ENCODE results near the gene SECISBP2L.
"Not testable (repeated sequence)": the region's sequence is repeated elsewhere in the genome, so short reads cannot be mapped to it uniquely, and the experiment has no call there.

The SECISBP2L gene

DNA sequence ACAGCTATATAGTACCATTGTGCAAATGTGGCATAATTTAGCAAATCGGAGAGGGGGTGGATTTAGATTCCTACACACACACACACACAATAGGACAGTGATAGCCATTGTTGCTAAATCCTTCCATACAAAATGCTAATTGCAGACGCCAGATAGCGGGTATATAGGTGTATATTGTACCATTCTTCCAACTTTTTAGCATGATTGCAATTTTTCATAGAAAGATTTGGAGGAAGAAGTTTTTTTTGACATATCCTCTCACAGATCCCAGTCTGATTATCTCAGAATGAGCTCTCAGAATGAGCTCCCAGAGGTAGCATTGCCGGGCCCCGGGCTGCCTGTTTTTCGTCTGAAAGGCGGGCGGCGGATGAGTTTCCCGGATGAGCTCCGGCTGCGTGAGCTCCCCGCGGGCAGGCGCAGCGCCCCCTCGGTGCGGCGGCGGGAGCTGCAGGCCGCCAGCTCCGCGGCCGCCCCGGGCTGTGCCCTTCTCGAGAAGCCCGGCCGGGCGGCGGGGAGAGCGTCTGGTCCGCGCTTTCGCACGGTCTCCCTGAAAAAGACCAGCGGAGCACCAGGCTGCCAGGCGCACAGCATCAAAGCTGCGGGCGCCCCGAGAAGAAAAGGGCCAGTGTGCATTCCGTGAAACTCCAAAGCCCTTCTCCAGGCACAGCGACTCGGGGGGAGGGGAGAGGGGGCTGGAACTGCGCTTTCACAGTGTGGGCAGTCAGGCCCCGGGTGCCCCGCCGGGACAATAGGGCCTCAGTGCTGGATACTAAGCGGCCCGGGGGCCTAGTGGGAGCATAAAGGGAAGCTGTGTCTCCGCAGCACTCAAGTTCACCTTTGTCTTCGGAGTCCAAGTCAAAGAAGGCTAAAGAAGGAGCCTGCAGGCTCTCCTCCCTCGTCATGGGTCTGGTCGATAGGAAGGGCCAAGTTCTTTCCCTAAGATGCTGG is 70.5 kb downstream of the SECISBP2L start:
- TF ChIP-seq, protein P1, sequence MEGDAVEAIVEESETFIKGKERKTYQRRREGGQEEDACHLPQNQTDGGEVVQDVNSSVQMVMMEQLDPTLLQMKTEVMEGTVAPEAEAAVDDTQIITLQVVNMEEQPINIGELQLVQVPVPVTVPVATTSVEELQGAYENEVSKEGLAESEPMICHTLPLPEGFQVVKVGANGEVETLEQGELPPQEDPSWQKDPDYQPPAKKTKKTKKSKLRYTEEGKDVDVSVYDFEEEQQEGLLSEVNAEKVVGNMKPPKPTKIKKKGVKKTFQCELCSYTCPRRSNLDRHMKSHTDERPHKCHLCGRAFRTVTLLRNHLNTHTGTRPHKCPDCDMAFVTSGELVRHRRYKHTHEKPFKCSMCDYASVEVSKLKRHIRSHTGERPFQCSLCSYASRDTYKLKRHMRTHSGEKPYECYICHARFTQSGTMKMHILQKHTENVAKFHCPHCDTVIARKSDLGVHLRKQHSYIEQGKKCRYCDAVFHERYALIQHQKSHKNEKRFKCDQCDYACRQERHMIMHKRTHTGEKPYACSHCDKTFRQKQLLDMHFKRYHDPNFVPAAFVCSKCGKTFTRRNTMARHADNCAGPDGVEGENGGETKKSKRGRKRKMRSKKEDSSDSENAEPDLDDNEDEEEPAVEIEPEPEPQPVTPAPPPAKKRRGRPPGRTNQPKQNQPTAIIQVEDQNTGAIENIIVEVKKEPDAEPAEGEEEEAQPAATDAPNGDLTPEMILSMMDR (conservative IDR thresholded peaks at IDR 0.05; ENCODE audit: low read depth): peak; percentile 98
- peak; percentile 79 for DNase-seq (ENCODE audit: low spot score)
- POLR2A ChIA-PET (ENCODE audit: low non-redundant PET): no interaction called here
- CTCF ChIA-PET: interaction anchor here (0.5 to 2.5 kb wide), 13 partner anchors 9 to 1356 kb away, joined by 3 to 20 read pairs (median 4); no protein-coding TSS in a partner anchor
- peak overlapping the region; percentile 20 for H3K27ac ChIP-seq

GRCh38 chr15:48974882-48975281 is 71.4 kb downstream of the SECISBP2L start:
- no peak for DNase-seq (ENCODE audit: low spot score)
- POLR2A ChIA-PET (ENCODE audit: low non-redundant PET): no interaction called here

DNA sequence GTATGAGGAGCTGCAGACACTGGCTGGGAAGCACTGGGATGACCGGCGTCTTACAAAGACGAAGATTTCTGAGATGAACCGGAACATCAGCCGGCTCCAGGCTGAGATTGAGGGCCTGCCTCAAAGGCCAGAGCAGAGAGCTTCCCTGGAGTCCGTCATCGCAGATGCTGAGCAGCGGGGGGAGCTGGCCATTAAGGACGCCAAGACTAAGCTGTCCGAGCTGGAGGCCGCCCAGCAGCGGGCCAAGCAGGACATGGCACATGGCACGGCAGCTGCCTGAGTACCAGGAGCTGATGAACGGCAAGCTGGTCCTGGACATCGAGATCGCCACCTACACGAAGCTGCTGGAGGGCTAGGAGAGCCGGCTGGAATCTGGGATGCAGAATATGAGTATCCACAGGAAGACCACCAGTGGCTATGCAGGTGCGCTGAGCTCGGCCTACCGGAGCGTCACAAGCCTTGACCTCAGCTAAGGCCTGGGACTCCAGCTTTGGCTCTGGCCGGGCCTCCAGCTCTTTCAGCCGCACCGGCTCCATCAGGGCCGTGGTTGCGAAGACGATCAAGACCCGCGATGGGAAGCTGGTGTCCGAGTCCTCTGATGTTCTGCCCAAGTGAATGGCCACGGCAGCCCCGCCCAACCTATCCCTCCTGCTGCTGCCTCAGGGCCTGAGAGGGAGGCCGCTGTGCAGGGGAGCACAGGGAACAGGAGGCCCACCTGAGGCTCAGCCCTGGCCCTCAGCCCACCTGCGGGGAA is 73.3 kb downstream of the SECISBP2L start:
- POLR2A ChIA-PET (ENCODE audit: low non-redundant PET): no interaction called here
- TF ChIP-seq, protein P1 (conservative IDR thresholded peaks at IDR 0.05; ENCODE audit: low read depth): no peak
- CTCF ChIA-PET: interaction anchor here (0.6 to 0.8 kb wide), 3 partner anchors 9 to 65 kb away, joined by 3 to 4 read pairs (median 3); partner anchors contain the start of gene SHC4

More at GRCh38 chr15:48974882-48975281, 71.4 kb downstream of the SECISBP2L start:
- CTCF ChIA-PET: interaction anchor here (0.6 to 2.5 kb wide), 5 partner anchors 13 to 409 kb away, joined by 3 to 20 read pairs (median 4); no protein-coding TSS in a partner anchor
- H3K27ac ChIP-seq: no peak overlapping the region
- TF ChIP-seq, protein P1 (conservative IDR thresholded peaks at IDR 0.05; ENCODE audit: low read depth): no peak

GRCh38 chr15:48970926-48971325 is 75.3 kb downstream of the SECISBP2L start:
- POLR2A ChIA-PET (ENCODE audit: low non-redundant PET); H3K27ac ChIP-seq; DNase-seq (ENCODE audit: low spot score): not testable (repeated sequence)
- CTCF ChIA-PET: interaction anchor here (0.7 kb wide), 1 partner anchor 16 kb away, joined by 4 read pairs; no protein-coding TSS in a partner anchor

More for the DNA sequence above, 73.3 kb downstream of the SECISBP2L start:
- no peak overlapping the region for H3K27ac ChIP-seq
- no peak for DNase-seq (ENCODE audit: low spot score)

- TF ChIP-seq, protein P1 (conservative IDR thresholded peaks at IDR 0.05; ENCODE audit: low read depth): no peak
- POLR2A ChIA-PET (ENCODE audit: low non-redundant PET): no interaction called here
- DNase-seq (ENCODE audit: low spot score): no peak
- no peak overlapping the region for H3K27ac ChIP-seq
- CTCF ChIA-PET: no interaction called here
Measured at GRCh38 chr15:48968066-48968465, 78.2 kb downstream of the SECISBP2L start.

- POLR2A ChIA-PET (ENCODE audit: low non-redundant PET): no interaction called here
- TF ChIP-seq, protein P1 (conservative IDR thresholded peaks at IDR 0.05; ENCODE audit: low read depth): no peak
- H3K27ac ChIP-seq: no peak overlapping the region
- CTCF ChIA-PET: interaction anchor here (0.6 kb wide), 3 partner anchors 8 to 30 kb away, joined by 3 read pairs; no protein-coding TSS in a partner anchor
- DNase-seq (ENCODE audit: low spot score): no peak
Measured at GRCh38 chr15:48967336-48967735, 78.9 kb downstream of the SECISBP2L start.
